ENCODE results near the gene ACSM6.

The ACSM6 gene

GRCh38 chr10:95187617-95188016, 6.4 kb upstream of the ACSM6 start:
- Histone ChIP-seq H3K4me2 (ENCODE audit: low read length) (no peak overlapping the region), H3K9ac (ENCODE audit: low read length) (no peak overlapping the region), H3K27me3 (ENCODE audit: insufficient read depth, low read length) (no peaks in the 10 kb centered on the region), H3K27ac (ENCODE audit: low read depth, low read length, poor library complexity, severe bottlenecking) (no peak overlapping the region), H3K9me3 (ENCODE audit: low read length) (no peaks in the 10 kb centered on the region), H3K79me2 (ENCODE audit: insufficient read depth, low read length) (no peaks in the 10 kb centered on the region), H3F3A (ENCODE audit: insufficient read depth, low read length) (no peaks in the 10 kb centered on the region), H3K4me1 (ENCODE audit: insufficient read depth, low read length, severe bottlenecking) (peaks cover 3% of the 10 kb centered on the region), H3K36me3 (ENCODE audit: insufficient read depth, low read length) (no peaks in the 10 kb centered on the region), H4K20me1 (ENCODE audit: insufficient read depth, low read length) (no peaks in the 10 kb centered on the region), H3K9me2 (ENCODE audit: low read depth, low read length) (no peaks in the 10 kb centered on the region), H2AFZ (ENCODE audit: low read length) (no peak overlapping the region), H3K4me3 (ENCODE audit: low read depth, low read length, poor library complexity, severe bottlenecking) (no peak overlapping the region)
- TF ChIP-seq CTCF (IDR thresholded peaks at IDR 0.05; ENCODE audit: low read length), result no peak
- no peak for TF ChIP-seq EZH2 (IDR thresholded peaks at IDR 0.05; ENCODE audit: borderline replicate concordance, low read length)

GRCh38 chr10:95188593-95188992, 5.4 kb upstream of the ACSM6 start:
- Histone ChIP-seq H3K79me2 (ENCODE audit: insufficient read depth, low read length) (no peaks in the 10 kb centered on the region), H4K20me1 (ENCODE audit: insufficient read depth, low read length) (no peaks in the 10 kb centered on the region), H3K27ac (ENCODE audit: low read depth, low read length, poor library complexity, severe bottlenecking) (no peak overlapping the region), H3K9ac (ENCODE audit: low read length) (no peak overlapping the region), H3K9me2 (ENCODE audit: low read depth, low read length) (no peaks in the 10 kb centered on the region), H3K27me3 (ENCODE audit: insufficient read depth, low read length) (no peaks in the 10 kb centered on the region), H3K4me1 (ENCODE audit: insufficient read depth, low read length, severe bottlenecking) (peaks cover 3% of the 10 kb centered on the region), H2AFZ (ENCODE audit: low read length) (no peak overlapping the region), H3F3A (ENCODE audit: insufficient read depth, low read length) (no peaks in the 10 kb centered on the region), H3K36me3 (ENCODE audit: insufficient read depth, low read length) (no peaks in the 10 kb centered on the region), H3K4me2 (ENCODE audit: low read length) (no peak overlapping the region), H3K4me3 (ENCODE audit: low read depth, low read length, poor library complexity, severe bottlenecking) (no peak overlapping the region), H3K9me3 (ENCODE audit: low read length) (no peaks in the 10 kb centered on the region)
- TF ChIP-seq CTCF (IDR thresholded peaks at IDR 0.05; ENCODE audit: low read length) (no peak), EZH2 (IDR thresholded peaks at IDR 0.05; ENCODE audit: borderline replicate concordance, low read length) (no peak)

GRCh38 chr10:95196046-95196445, 2.0 kb downstream of the ACSM6 start:
- H3K4me2 ChIP-seq (ENCODE audit: low read length), result no peak overlapping the region
- no peaks in the 10 kb centered on the region for H3K27me3 ChIP-seq (ENCODE audit: insufficient read depth, low read length)
- H3K9me3 ChIP-seq (ENCODE audit: low read length), result no peaks in the 10 kb centered on the region
- H3K4me3 ChIP-seq (ENCODE audit: low read depth, low read length, poor library complexity, severe bottlenecking), result no peak overlapping the region
- H3K36me3 ChIP-seq (ENCODE audit: insufficient read depth, low read length), result no peaks in the 10 kb centered on the region
- H4K20me1 ChIP-seq (ENCODE audit: insufficient read depth, low read length), result no peaks in the 10 kb centered on the region
- no peaks in the 10 kb centered on the region for H3K9me2 ChIP-seq (ENCODE audit: low read depth, low read length)
- TF ChIP-seq EZH2 (IDR thresholded peaks at IDR 0.05; ENCODE audit: borderline replicate concordance, low read length) (no peak), CTCF (IDR thresholded peaks at IDR 0.05; ENCODE audit: low read length) (no peak)
- no peak overlapping the region for H3K9ac ChIP-seq (ENCODE audit: low read length)
- H3K4me1 ChIP-seq (ENCODE audit: insufficient read depth, low read length, severe bottlenecking), result no peaks in the 10 kb centered on the region
- H3K79me2 ChIP-seq (ENCODE audit: insufficient read depth, low read length), result no peaks in the 10 kb centered on the region
- no peak overlapping the region for H2AFZ ChIP-seq (ENCODE audit: low read length)
- H3K27ac ChIP-seq (ENCODE audit: low read depth, low read length, poor library complexity, severe bottlenecking), result no peak overlapping the region
- H3F3A ChIP-seq (ENCODE audit: insufficient read depth, low read length), result no peaks in the 10 kb centered on the region
